Activated B cell treated with CpG ODN at 0.5 μM for 24 hours (primary cell): ENCODE results near the gene ADNP2. TPM values are rescaled to one million over a fixed set of nuclear protein-coding genes. Genes with fewer than 3 reads are reported as not detected.

Experiments used
- ATAC-seq: fragments of 200-7000 bp; cut with Tn5 transposase; one replicate; pipeline ENCODE4 v1.10.0; 2021; ENCODE audit warnings: low read depth, mild to moderate bottlenecking, moderate library complexity
- CTCF ChIA-PET: fragments of 350-600 bp; sonication (Branson Sonifier 250); formaldehyde crosslinking; loops from one replicate; lab custom pipeline; 2021; ENCODE audit warnings: antibody characterized with exemption; lab: Charles Lee
- POLR2A ChIA-PET: fragments of 350-600 bp; sonication (Branson Sonifier 250); formaldehyde crosslinking; loops from one replicate; lab custom pipeline; 2021; ENCODE audit warnings: antibody characterized with exemption; lab: Charles Lee
- DNase-seq: peaks from one replicate; pipeline ENCODE4 v3.0.0; 2022
- H3K27ac Mint-ChIP-seq: one replicate; pipeline ENCODE4 v1.8.0; 2020; ENCODE audit warnings: mixed read lengths
- H3K27me3 Mint-ChIP-seq: one replicate; pipeline ENCODE4 v1.8.0; 2021; ENCODE audit warnings: mixed read lengths
- H3K36me3 Mint-ChIP-seq: one replicate; pipeline ENCODE4 v1.8.0; 2021; ENCODE audit warnings: low read depth, mixed read lengths
- H3K4me1 Mint-ChIP-seq: one replicate; pipeline ENCODE4 v1.8.0; 2021; ENCODE audit warnings: mixed read lengths
- H3K4me3 Mint-ChIP-seq: one replicate; pipeline ENCODE4 v1.8.0; 2020; ENCODE audit warnings: mild to moderate bottlenecking, mixed read lengths
- H3K9me3 Mint-ChIP-seq: one replicate; pipeline ENCODE4 v1.8.0; 2020; ENCODE audit warnings: mixed read lengths
- CTCF ChIP-seq: fragments of 200-600 bp; IDR thresholded peaks from one replicate; pipeline ENCODE4 v1.8.0; 2022; ENCODE audit warnings: antibody characterized with exemption, mild to moderate bottlenecking
- intact Hi-C: fragments of 100-400 bp; cut with micrococcal nuclease; formaldehyde crosslinking; loops from one replicate; pipeline ENCODE4 v1.15.1; 2024
- total RNA-seq: library from RNA; stranded (reverse); gene quantifications from 2 replicates; pipeline ENCODE4 v1.2.3, GENCODE V29; 2022

Gene ADNP2
- total RNA-seq, 1 donor from 2014 or later, result 19.7 TPM

GRCh38 chr18:80180778-80181564, 71.9 kb downstream of the ADNP2 start:
- DNase-seq (no peak), ATAC-seq (no peak)
- intact Hi-C loops, result no loop called here
- Mint-ChIP-seq H3K4me3 (no peak overlapping the region), H3K27me3 (peaks cover 23% of the 10 kb centered on the region), H3K36me3 (no peaks in the 10 kb centered on the region), H3K4me1 (no peaks in the 10 kb centered on the region), H3K9me3 (no peaks in the 10 kb centered on the region), H3K27ac (no peak overlapping the region)
- TF ChIP-seq CTCF, result no peak
- ChIA-PET CTCF (no interaction called here), POLR2A (no interaction called here)

- peaks cover 24% of the 10 kb centered on the region for H3K27me3 Mint-ChIP-seq
- intact Hi-C loops, result no loop called here
- DNase-seq (no peak), ATAC-seq (no peak)
- ChIA-PET CTCF (no interaction called here), POLR2A (no interaction called here)
- no peaks in the 10 kb centered on the region for H3K9me3 Mint-ChIP-seq
- H3K4me3 Mint-ChIP-seq, result no peak overlapping the region
- no peak overlapping the region for H3K27ac Mint-ChIP-seq
- H3K4me1 Mint-ChIP-seq, result no peaks in the 10 kb centered on the region
- no peak for TF ChIP-seq CTCF
- H3K36me3 Mint-ChIP-seq, result no peaks in the 10 kb centered on the region
These were observed 72.8 kb downstream of the ADNP2 start for GRCh38 chr18:80181642-80182461.

GRCh38 chr18:80182855-80183254, 73.8 kb downstream of the ADNP2 start:
- CTCF ChIA-PET, result no interaction called here
- Mint-ChIP-seq H3K9me3 (no peaks in the 10 kb centered on the region), H3K27me3 (peaks cover 24% of the 10 kb centered on the region), H3K4me3 (no peak overlapping the region), H3K27ac (no peak overlapping the region), H3K36me3 (no peaks in the 10 kb centered on the region), H3K4me1 (no peaks in the 10 kb centered on the region)
- DNase-seq, result no peak
- no peak for TF ChIP-seq CTCF
- POLR2A ChIA-PET, result no interaction called here
- intact Hi-C loops, result no loop called here
- ATAC-seq, result no peak

GRCh38 chr18:80183273-80184050, 74.4 kb downstream of the ADNP2 start:
- CTCF ChIA-PET, result no interaction called here

More at GRCh38 chr18:80183273-80184050, 74.4 kb downstream of the ADNP2 start:
- Mint-ChIP-seq H3K4me1 (no peaks in the 10 kb centered on the region), H3K36me3 (no peaks in the 10 kb centered on the region), H3K27ac (no peak overlapping the region), H3K27me3 (peaks cover 21% of the 10 kb centered on the region), H3K9me3 (no peaks in the 10 kb centered on the region), H3K4me3 (no peak overlapping the region)
- DNase-seq, result no peak
- POLR2A ChIA-PET, result no interaction called here
- intact Hi-C loops, result no loop called here
- ATAC-seq, result no peak
- no peak for TF ChIP-seq CTCF
